GM21576 (cell line): Measurements from ENCODE around the gene LTA4H.

ENCODE experiments used
- ATAC-seq: cut with Tn5 transposase; IDR thresholded peaks from one replicate; pipeline ENCODE4 v1.9.1; 2021; ENCODE audit warnings: mild to moderate bottlenecking, moderate library complexity; ENCODE audit not compliant: unreplicated experiment

The LTA4H gene

GRCh38 chr12:96036765-96037455, 1.5 kb upstream of the LTA4H start:
- no peak for ATAC-seq

GRCh38 chr12:96034621-96035282, 635 bp downstream of the LTA4H start:
- ATAC-seq = no peak

- ATAC-seq = no peak
Observed at GRCh38 chr12:96033549-96034389, 1.6 kb downstream of the LTA4H start.

GRCh38 chr12:96029826-96030225, 5.6 kb downstream of the LTA4H start:
- no peak for ATAC-seq

- ATAC-seq = no peak
Observed at GRCh38 chr12:96028538-96028937, 6.8 kb downstream of the LTA4H start.

- ATAC-seq = no peak
Observed at GRCh38 chr12:96026331-96026730, 9.1 kb downstream of the LTA4H start.

GRCh38 chr12:96025518-96025917, 9.9 kb downstream of the LTA4H start:
- no peak for ATAC-seq

GRCh38 chr12:96020314-96021003, 14.9 kb downstream of the LTA4H start:
- ATAC-seq = peak; percentile 96

- no peak for ATAC-seq
Observed at GRCh38 chr12:96015672-96016071, 19.7 kb downstream of the LTA4H start.

GRCh38 chr12:96014943-96015599, 20.3 kb downstream of the LTA4H start:
- ATAC-seq = no peak

- no peak for ATAC-seq
Observed at GRCh38 chr12:96007729-96008128, 27.7 kb downstream of the LTA4H start.

- no peak for ATAC-seq
Observed at GRCh38 chr12:96006727-96007126, 28.7 kb downstream of the LTA4H start.

GRCh38 chr12:96000858-96001257, 34.5 kb downstream of the LTA4H start:
- no peak for ATAC-seq

- no peak for ATAC-seq
Observed at GRCh38 chr12:95999484-95999883, 35.9 kb downstream of the LTA4H start.

GRCh38 chr12:95998611-95999286, 36.6 kb downstream of the LTA4H start:
- peak; percentile 98 for ATAC-seq

GRCh38 chr12:95997911-95998510, 37.4 kb downstream of the LTA4H start:
- no peak for ATAC-seq

GRCh38 chr12:95997276-95997675, 38.1 kb downstream of the LTA4H start:
- ATAC-seq = no peak

- no peak for ATAC-seq
Observed at GRCh38 chr12:95996034-95996658, 39.2 kb downstream of the LTA4H start, which contains the start of gene HAL. Gene HAL, minus strand, starts transcription at chr12:95996344. Its CDS starts 434 bp downstream, at chr12:95995910.
